ENCODE results near the gene TTC21A.

Gene TTC21A

DNA sequence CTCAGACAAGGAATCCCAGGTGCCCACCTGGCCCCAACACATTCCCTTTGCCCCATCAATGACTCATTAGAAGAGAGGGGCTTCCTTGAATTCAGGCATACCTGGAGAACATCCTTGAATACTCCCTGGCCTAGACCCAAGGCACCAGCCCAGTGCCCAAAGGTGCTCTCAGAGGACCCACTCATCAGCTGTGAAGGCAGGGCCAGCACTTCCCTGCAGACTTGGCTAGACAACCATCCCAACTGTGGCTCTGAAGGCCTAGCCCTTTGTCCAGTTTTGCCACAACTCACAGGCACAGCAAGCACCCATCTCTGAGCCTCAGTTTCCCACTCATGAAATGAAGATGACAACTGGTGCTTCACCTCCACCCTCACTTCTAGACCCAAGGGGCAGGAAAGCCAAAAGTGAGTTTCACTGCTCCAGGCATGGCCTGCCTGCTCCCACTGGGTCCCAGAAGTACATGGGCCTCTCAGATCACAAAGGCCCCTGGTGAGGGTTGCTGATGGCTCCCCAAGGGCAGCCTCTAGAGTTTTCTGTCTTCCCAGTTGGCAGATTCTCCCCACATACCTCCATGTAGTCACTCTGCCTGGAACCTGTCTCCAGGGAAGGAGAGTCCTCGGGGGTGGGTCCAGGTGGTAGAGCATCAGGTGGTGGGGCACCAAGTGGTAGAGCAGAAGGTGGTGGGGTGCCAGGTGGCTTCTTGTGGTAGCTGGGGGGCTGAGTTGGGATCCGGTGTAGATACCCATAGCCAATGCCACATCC lies 7.6 kb upstream of the TTC21A start:
- DNase-seq: no peak

DNA sequence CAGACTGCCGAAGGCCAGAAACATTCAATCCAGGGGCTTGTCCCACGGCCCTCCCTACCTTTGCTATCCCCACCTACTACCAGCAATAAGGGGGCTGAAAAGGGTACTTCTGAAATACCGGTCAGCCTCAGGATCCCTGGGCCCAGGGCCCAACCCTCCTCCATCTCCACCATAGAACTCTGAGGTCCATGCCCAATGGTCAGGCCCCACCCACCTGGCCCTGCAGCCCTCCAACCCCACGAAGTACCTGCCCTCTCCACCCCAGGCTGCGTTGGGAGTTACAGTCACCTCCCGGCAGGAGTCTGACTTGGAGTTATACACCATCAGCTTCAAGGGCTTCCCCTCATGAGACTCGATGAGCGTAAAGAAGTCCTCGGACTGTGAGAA lies 7.0 kb upstream of the TTC21A start:
- no peak for DNase-seq

DNA sequence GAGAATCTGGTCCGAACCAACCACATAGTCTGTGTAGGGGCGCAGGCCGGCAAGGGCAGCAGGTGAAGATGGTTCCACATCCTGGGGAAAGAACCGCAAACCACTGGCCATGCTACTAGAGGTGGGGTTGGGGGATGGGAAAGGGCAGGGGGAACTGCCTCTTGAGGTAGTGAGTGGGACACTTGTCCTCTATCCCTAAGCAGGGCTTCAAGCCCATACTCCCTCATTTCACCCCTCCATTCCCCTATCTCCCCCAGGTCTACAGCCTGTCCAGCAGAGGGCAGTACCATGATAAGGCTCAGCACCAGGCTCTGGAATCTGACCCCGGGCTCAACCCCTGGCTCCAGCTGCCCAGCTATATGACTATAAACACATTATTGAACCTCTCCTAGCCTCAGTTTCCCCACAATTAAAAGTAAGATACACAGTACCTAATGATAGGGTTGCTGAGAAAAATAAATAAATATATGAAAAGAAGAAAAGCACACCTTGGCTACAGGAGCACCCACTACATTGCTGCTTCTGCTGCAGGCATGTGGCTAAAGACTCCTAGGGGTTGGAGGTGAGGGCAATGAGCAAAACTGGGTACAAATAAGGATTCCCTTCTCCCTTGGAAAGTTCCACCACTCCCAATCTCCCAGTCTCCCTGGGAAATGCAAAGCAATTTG lies 6.3 kb upstream of the TTC21A start:
- DNase-seq: no peak

DNA sequence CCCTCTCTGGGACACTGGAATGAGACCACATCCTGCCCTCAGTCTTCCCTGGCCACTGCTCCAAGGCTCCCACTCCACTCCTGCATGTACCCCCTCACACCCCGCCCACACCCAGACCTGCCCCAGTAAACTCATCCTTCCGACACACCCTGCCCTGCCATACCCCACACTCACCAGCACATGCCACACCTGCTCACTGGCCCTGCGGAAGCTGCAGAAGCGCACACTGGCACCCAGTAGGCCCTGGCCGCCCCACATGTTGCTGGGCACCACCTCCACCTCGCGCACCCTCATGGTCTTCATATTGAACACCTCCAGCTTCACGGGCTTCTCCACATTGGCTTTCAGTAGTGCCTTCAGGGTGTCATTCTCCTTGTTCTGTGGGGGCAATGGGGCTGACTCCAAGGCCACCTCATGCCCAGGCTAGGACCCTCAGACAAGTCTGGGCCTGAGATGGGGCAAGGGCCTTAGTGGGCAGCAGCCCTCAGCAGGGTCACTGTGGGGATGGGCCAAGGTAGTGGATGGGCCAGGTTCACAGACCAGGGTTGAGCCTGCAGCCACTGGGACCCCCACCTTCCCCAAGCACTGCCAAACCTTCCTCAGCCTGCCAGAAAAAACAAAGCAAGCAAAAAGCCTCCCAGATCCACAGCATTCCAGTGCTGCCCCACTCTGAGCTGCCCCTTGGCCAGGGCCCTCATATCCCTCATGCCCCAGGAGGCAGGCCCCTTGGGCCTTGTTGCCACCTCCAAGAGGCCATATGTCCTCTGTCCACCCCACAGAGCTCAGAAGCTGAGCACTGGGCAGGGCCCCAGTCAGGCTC lies 4.8 kb upstream of the TTC21A start:
- no peak for DNase-seq

GRCh38 chr3:39103324-39103693 lies 4.2 kb upstream of the TTC21A start:
- no peak for DNase-seq

DNA sequence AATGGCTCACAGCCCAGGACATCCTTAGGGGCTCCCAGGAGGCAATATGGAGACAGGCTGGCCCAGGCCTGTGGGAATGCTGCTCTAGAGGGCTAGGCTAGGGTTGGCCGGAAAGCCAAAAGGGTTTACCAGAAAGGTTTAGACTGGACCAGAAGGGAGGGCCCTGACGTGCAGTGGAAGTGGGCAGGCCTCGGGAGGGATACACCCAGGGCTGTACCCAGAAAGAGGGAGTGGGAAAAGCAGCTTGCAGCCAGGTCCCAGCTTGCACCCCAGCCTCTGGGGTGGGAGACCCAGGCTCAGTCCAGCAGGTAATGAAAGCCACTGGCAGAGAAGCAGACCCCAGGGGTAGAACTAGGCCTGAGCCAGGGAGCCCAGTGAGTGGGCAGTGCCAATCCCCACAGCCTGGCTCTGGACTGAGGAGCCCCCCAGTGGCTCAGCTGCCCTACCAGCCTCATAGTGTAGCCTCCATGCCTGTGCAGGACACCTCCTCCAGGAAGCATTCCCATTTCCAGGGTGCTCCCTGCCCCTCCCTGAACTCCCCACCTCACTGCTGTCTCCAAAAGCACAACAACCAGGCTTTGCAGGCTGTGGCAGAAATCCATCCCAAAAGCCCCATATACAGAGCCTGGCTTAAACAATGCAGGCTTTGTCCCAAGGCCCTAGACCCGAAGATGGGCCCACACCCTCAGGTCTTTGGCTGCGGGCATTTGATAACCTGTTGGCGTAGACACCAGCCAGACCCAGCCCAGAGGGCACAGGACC lies 3.5 kb upstream of the TTC21A start:
- no peak for DNase-seq

DNA sequence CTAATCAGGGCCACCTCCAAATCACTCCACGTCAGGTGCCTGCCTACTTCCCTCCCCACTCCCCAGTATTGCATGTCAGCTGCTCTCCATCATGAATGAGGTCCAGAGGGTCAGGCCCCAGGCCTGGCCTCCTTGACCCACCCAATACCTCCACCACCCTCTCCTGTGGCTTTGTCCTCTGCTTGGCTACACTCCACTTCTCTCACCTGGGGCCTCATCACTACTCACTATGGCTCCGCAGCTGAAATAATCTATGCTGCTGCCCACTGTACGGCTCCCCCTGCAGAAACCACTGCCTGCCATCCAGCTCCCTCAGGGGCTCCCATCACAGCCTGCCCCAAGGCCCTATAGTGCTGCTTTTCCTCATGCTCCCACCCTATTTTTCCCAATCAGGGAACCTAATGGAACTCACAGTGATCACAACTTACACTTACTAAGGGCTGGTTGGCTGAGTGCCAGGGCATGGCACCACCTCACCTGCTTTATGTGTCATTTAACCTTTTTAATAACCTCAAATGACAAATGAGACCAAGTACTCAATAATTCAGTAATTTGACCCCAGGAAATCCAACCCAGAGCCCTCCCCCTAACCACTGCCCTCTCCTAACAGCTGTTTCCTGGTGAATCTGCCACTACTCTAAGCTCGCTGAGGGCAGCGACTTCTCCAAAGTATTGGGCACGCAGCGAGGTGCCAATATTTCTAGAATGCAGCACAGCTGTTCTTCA lies 2.4 kb upstream of the TTC21A start:
- no peak for DNase-seq

DNA sequence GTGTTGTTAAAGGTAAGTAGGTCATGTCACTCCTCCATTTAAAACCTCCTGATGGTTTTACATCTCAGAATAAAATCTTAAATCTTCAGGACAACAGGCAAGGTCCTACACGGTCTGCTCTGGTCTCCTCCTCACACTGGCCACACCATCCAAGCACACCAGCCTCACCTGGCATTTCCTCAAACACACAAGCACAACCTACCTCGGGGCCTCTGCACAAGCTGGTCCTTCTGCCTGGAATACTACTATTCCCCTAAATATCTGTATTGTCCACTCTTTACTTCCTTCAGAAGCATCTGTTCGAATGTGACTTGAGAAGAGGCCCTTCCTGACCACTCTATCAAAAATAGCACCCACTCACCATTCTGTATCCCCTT lies 1.8 kb upstream of the TTC21A start:
- no peak for DNase-seq

DNA sequence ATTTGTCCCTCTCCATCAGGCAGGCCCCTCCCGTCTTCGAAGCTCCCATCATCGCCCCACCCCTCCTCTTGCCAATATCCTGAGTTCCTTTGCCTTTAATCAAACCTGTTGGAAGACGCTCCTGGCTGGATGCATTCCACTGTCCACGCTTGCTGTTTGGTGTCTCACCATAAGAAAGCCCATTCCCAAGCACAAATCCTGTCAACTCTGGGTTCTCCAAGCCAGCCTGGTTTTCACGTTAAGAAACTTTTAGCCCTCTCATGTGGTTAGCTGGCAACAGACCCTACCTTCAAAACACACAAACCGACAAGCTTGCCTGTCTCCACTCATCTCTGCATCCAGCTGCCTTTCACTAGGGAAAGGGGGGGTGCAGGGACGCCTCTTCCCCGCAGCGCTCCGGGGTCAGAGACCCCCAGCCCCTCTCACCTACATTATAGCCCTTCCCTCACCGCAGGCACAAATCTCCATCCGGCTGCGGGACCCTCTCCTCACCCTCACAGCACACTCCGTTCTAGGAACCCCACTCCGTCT lies 1.1 kb upstream of the TTC21A start:
- DNase-seq: no peak

DNA sequence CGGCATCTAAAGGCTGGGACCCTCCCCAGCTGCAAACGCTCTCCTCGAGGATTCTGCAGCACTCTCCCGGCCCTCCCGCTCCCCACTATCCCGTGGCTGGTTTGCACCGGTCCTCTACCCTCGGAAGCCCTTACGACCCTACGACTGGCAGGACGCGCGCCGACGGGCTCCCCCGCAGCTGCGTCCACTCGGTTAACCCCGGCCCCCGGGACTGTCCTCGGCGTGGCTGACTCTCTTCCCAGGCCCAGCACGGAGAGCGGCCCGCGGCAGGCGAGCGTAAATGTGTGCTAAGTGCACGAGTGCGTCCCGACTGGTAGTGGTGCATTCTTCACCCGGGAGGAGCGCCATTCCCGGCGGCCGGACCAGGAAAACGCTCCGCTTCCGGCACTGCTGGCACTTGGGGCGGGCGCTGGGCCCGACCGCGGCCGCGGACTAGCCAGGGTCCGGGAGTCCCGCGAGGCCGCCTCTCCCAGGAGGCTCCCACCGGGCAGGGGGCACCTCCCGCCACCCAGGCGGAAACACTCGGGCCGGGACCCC lies 561 bp upstream of the TTC21A start:
- DNase-seq: no peak

DNA sequence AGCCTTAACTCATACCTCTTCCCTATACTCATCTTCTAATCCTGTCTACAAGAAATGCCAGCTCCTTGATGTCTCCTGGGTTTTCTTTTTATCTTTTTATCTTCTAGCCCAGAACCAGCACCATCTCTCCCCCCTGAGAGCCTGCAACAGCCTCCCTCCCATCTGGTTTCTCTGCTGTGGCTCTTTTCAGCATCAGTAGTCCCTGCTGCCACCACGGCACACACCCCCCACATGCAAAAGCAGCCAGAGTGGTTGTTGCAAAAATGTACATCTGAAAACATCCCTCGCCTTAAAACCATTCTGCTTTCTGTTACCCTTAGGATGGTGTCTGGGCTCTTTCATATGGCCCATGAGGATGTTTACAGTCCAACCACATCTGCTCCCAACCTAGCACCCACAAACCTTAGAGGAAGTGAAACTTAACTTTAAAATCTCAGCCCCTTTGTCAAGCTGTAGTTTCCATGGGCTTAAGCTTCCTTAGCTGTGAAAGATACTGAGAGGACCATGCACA lies 775 bp downstream of the TTC21A start:
- no peak for DNase-seq

GRCh38 chr3:39109086-39109485 lies 1.6 kb downstream of the TTC21A start:
- no peak for DNase-seq

DNA sequence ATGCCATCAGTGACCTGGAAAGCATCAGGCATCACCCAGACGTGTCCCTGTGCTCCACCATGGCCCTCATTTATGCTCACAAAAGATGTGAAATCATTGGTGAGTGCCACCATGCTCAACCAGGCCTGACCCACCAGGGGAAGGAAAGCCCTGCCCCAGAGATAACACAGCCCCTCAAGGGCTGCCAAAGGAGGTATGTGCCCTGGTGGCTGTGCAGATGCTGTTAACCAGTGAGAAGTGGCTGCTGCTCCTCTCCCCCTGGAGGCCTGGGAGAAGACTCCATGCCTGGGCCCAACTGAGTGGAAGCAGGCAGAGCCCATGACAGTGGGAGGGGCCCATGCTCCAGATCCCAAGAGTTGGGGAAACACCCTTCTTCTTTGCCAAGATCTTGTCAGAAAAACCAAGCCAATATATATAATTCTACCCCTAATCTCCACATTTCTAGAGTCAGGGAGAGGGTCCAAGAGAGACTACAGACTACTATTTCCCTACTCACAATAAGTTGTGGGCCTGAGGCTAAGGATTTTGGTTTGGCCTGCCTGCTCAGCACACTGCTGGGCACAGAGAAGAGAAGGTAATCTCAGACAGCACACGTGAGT lies 2.7 kb downstream of the TTC21A start:
- DNase-seq: no peak

DNA sequence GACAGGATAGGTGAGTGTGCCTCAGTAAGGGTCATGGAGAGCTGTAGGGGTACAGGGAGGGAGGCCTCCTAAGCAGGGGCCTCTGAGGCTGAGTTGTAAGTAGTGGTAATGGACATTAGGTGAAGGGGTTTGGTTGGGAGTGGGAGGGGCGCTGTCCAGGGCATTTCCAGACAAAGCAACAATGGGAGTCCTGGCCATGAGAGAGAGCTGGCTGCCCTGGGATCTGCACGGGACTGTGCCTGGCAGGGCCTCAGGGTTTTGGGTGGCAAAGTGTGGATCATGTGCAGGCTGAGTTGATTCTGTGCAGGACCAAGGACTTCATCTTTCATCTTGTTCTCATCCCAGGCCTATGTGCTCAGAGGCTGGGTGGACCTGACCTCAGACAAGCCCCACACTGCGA lies 4.6 kb downstream of the TTC21A start:
- DNase-seq: no peak

GRCh38 chr3:39112535-39112934 lies 5.1 kb downstream of the TTC21A start:
- DNase-seq: no peak

DNA sequence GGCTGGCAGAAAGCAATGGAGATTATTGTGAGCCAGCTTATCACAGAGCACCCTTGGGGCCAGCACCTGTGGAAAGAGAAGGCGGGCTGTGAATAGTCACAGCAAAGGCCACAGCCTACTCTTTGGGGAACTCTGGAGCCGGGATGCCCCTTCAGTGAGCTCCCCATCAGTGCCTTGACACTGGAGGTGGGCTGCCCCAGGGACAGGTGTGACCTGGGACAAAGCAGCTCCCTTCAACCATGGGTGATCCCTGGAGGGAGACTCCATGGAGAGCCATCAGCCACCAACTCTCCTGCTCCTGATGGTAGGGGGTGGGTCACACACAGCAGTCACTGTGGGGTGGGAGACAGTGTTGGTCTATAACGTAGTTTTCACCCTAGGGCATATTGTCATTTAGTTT lies 5.8 kb downstream of the TTC21A start:
- DNase-seq: no peak

DNA sequence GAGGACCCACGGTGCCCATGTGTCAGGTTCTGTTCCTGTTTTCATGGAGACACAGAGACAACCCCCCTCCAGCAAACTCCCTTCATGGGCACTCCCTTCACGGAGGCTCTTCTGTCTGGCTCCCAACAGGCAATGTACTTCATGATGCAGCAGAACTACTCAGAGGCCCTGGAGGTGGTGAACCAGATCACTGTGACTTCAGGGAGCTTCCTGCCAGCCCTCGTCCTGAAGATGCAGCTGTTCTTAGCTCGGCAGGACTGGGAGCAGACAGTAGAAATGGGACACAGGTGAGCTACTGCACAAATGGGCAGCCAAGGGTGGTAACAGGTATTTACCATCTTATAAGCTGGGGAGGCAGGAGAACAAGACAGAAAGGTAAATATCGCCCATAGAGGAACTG lies 7.0 kb downstream of the TTC21A start:
- no peak for DNase-seq

DNA sequence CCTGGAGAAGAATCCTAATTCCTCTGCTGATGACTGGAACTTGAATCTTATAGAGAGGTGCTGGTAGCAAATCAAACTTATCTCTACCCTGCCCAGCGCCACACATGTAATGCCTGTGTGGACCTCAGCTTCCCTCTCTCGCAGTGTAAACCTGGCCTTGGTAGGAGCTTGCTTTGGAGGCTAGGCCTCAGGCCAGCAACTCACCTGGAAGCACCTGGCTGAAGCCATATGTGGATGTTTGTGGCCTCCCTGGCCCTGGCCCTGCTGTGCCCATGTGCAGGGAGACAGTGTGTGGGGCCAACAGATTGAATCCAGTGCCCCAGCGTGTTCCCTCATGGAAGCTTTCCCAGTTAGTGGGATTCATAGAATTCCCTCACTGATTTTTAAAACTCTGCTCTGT lies 8.4 kb downstream of the TTC21A start:
- no peak for DNase-seq

- DNase-seq: no peak
Observed at GRCh38 chr3:39118079-39118478, 10.6 kb downstream of the TTC21A start.

GRCh38 chr3:39118931-39119660 lies 11.6 kb downstream of the TTC21A start:
- no peak for DNase-seq

DNA sequence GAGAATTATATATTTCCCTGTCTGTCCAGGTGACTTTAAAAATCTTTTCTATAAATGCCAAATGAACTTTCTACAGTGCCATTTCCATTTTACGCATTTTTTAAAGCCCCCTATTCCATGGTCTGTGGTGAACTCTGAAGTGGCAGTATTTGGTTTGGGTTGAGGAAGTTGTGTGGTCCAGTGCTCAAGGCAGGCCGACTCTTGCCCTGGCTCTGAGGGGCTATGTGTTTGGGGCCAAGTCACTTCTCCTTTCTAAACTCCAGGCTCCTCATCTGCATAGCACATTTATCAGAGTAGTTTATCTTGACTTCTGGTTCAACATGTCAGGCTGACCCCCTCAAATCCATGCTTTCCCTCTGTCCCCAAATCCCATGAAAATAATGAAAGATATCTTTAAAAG lies 14.1 kb downstream of the TTC21A start:
- no peak for DNase-seq
